Renal cortical epithelial cell (primary cell): ENCODE measurements around the gene PROX2. TPM values are rescaled to one million over a fixed set of nuclear protein-coding genes. Genes with fewer than 3 reads are reported as not detected.

Experiments
- DNase-seq: peaks from one replicate; pipeline ENCODE4 v3.0.0-alpha.2; 2011; ENCODE audit warnings: low read depth
- total RNA-seq: library from RNA; depleted of rRNA; stranded (reverse); fragments of >200 nt; gene quantifications from 2 replicates; pipeline ENCODE4 v1.2.3, GENCODE V29; 2014

The PROX2 gene
- total RNA-seq, 1 donor from 2014 or later = not detected

DNA sequence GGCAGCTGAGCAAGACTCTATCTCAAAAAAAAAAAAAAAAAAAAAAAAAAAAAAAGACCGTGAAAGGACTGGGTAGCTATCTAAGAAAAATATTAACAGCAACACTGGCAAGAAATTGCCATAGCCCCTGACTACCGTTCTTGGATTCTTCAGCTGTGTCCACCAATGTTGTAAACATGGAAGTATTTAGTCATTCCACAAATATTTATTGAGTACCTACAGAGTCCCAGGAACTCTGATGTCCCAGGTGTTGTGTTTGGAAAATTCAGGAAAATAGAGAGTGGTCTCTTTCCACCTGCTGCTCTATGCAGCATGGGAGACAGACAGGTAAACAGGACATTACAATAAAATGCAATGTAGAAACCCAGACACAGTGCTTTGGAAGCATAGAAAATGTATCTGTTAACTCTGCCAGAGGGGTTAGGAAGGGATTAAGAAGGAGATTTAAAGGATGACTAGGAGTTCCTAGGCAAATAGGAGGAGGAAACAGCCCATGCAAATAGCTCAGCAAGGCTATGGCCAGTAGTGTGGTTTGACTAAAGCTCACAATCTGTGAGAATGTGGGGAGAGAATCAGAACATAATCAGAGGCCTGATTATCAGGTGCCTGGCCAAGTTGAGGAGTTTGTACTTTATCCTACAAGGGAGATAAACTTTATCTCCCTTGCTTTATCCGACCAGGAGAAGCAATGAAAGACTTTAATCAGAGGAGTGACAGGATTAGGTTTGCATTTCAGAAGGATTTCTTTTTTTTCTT lies 3.7 kb upstream of the PROX2 start:
- DNase-seq = no peak

DNA sequence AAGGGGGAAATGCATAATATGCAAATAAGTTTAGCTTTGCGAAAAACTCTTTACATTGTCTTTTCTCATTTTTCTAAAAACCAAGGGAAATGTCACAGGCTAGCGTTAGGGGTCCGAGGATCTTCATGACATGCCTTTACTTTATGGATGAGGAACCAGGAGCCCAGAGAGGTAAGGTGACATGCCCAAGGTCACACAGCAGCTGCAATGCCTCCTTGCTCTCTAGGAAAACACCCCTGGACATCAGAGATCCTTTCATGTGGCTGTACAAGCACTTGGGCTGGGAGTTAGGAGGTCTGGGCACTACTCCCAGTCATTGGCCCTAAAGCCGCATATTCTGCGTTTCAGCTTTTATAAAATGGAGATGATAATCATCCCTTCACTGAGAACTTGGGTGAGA lies 741 bp downstream of the PROX2 start:
- no peak for DNase-seq

DNA sequence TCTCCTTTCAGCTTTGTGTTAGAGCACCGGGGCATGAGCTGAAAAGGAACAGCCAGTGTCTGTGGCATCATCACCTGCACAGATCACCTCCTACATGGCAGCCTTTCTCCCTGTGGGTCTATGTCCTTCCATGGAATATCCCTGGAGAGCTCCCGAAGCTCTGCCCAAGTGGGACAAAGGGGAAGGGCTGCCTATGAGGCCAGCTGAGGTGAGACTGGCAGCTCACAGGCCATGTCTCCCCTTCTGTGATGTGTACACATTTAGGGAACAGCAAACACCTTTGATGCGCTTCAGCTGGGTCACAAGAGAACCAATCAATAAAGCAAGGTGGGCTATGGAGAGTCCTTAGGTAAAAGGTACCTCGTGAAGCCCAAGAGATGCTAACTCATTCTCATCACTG lies 4.1 kb downstream of the PROX2 start:
- DNase-seq = no peak

DNA sequence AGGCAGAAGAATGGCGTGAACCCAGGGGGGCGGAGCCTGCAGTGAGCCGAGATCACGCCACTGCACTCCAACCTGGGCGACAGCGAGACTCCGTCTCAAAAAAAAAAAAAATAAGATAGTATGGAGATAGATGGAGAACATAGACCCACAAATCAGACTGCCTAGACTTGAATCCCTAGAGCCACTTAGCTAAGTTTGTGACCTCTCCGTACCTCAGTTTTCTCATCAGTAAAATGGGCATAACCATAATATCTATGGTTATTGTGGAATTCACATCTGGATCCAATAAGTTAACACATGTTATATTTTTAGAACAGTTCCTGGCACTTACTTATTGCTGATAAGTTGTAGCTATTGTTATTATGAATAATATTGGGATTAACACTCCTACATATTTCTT lies 7.2 kb downstream of the PROX2 start:
- no peak for DNase-seq

DNA sequence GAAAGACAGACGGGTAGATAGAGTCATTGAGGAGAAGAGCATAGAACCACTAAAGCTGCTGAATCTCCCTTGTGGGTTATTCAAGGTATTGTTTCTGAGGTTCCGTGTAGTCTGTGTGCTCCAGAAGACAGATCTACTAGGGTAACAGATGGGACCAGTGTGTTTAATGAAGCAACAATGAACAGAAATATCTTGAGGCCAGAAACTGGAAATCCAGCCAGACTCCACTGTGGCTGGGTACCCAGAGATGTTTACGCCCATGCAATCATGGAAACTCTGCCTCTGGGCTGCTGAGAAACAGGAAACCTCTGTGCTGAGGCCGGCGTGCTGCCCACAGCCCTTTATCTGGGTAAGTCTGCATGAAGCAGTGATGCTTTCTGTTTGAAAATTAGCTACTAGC lies 8.3 kb downstream of the PROX2 start:
- DNase-seq = no peak

DNA sequence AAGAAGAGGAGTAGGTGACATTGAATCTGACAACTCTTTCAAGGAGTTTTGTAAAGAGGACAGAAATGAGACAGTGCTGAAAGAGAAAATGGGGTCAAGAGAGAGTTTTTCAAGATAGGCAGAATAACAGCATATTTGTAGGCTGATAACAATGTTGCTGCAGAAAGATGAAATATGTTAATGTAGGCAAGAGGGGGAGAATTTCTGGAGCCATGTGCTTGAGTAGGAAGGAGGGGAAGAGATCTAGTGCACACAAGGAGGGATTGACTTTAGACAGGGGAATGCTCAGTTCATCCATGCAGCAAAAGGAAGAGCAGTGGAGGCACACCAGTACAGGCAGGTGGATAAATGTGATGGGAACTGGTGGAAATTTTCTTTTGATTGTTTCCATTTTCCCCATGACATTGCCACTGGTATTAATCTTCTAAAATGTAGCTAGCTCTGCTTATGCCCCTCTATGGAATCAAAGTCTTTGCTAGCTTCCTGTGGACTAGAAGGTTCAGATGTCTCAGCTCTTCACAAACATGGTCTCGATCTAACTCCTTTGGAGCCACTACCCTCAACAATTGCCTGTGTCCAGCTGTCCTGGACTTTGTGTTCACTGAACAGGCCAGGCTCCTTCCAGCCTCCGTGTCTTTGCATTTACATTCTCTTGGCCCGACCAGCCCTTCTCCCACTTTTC lies 9.1 kb downstream of the PROX2 start:
- DNase-seq = no peak

DNA sequence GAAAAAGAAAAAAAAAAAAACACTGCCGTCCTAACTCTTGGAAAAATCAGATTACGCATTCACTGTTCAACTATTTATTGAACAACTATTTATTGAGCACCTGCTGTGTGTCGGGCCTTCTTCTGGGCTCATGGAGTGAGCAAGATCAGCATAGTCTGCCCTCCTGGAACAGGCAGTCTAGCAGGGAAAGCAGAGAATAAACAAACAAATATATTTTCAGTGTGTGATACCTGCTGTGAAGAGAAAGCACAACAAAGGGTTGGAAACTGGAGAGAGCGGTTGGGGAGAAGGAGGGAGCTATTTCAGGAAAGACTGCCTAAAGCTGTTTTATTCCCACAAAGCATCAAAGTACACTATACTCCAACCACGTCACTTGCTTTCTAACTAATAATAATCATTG lies 10.8 kb downstream of the PROX2 start:
- DNase-seq = no peak

DNA sequence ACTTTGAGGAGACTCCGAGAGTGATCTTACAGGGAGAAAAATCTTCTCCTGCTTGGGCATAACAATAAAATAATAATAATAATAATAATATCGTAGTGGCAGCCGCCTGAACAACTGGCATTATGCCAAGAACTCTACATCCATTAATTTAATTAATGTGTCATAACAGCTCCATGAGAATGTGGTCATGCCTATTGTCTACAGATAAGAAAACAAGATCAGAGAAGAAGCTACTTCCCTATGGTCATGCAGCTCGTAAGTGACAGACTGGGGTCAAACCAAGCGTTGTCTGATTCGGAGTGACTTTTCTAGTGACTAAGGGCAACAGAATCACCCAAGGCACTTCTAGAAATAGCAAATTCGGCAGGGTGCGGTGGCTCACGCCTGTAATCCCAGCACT lies 11.7 kb downstream of the PROX2 start:
- DNase-seq = no peak

DNA sequence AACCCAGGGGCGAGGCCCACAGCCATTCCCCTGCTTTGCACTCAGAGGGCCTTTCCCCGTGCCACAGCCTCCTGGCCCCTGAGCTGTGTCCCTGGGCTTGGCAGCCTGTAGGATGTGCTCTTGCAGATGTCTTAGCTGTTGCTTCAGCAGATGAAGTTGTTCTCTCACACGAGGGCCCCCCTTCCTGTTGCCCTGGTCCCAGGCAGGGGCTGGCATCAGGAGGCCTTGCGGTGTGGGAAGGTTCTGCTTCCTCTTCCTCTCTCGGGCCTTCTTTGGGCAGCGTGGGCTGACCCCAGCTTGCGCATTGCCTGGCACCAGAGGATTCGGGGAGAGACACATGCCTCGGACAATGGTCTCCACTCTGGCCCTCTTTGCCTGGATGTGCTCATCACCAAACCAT lies 12.7 kb downstream of the PROX2 start:
- no peak for DNase-seq

DNA sequence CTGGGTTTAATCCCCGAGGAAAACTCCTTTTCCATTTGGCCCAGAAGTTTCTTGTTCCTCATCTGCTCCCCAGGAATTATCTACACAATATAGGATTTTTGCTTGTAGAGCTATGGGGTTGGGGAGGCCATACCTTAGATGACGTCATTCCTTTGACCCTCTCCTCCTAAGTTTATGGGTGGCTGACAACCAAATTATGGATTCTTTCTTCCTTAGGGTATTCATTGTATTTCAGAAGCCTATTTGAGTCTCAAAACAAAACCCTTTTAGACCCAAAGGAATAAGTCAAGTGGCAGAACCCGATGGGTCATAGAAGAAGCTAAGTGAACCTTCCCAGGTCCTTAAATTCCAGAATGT lies 14.2 kb downstream of the PROX2 start:
- no peak for DNase-seq

DNA sequence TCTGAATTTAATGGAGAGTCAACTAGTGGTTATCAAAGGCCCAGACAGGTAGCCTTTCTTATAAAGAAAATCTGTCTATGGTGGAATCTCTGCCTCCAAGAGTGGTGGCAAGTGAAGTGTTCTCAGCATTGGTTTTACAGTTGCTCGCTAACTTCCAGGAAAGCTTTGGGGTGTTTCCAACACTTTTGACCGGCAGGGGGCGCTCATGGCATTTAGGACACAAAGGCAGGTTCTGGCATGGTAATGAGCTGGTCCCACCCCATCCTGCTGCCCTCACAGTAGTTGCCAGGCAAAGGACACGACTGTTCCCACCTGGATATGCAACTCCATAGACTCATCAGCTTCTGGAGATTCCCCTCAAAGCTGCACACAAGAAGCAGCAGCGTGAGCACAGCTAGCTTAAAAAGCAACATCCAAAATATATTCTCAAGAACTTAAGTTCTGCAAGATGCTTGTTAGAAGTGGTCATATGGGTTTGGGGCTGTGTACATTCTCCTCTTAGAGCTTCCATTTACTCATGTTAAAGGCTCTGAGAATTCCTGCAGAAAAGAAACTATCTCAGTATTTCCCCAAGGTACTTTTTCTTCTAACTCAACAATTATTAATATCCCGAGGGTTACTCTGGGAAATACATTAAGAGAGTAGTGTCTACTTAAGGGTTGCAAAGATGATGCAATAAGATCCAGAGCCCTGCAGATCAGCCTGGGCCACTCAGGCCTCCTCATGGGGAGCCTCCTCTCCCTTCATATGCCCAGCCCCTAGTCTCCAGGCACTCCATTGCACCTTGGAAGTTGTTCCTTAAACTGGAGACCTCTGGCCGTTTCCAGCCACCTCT lies 14.8 kb downstream of the PROX2 start:
- peak; percentile 66 for DNase-seq

DNA sequence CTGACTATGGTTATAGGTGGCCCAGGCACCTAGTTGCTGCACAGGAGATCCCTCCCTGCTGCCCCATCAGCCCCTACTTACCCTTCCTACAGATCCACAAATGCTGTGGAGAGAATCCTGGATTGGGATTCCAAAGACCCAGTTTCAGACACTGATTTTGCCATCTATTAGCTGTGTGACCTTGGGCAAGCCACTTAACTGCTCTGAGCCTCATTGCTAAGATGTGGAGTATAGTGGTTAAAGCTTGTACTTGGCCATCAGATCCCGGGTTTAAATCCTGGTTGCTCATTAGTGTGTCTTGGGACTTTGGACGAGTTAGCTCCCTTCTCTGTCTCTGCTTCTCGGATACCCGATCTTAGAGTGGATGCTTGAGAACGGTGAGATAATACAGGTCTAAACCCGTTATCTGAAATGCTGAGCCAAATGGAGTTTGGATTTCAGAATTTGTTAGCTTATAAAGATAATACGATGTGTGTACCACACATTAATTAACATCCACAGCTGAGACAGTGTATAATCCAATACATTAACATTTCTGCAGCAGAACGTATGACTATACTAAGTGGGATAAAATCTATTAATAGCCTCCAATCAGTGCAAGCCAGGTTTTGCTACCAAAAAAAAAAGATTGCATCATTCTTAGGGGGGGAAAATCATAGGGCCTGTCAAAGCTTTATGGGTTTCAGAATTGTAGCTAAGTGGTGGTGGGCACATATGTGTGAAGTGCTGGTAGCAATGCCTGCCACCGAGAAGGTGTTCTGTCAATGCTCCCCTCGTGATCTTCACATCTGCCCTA lies 16.0 kb downstream of the PROX2 start:
- no peak for DNase-seq

DNA sequence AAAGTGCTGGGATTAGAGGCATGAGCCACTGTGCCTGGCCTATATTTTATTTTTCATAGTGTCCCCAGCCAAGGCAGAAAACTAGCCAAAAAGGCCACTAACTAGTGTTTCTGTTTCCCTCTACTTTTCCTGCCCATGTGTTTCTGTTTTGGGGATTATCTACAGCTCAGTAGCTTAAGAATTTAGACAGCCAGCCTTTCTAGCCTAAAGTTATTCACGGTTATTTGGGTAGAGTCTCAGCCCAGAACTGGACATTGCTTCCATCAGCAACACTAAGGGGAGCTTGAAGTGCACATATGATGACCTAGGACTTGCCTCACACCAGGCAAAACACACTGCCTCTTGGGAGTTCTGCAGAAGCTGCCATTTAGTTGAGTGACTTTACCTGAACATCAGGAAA lies 17.9 kb downstream of the PROX2 start:
- no peak for DNase-seq

DNA sequence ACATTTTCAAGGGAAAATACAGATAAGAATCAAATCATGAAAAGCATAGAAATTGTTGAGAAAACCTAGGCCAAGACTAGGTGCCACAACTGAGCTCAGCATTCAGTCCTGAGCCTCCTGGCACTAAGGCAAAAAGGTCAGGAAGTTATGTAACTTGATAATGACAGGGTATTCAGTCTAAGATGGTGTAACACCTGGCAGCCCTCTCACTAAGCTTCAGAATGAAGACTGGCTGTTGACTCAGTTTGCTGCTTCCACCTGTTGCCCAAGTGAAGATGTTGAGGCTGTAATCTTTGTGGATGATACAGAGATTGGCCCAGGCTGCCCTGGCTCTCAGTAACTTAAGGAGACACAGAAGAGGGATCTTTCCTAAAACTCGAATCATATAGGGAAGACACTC lies 19.6 kb downstream of the PROX2 start:
- DNase-seq = no peak

DNA sequence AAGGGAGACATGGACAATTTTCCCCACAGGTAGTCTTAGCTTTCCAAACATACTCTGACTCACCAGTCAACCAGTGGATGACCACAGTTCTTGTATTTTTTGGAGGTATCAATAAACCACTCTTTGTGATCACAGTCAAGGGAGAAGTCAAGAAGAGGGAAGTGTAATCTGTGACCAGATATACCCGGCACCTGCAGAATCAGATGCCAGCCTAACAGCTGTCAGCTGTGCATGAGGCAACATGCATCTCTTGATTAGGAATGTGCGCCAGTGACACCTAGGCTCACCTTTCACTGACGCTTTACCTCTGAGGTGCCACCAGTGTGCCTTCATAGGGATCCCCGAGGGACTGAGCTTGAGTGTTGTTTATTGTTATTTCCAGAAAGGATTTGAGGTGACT lies 20.0 kb downstream of the PROX2 start:
- DNase-seq = no peak

DNA sequence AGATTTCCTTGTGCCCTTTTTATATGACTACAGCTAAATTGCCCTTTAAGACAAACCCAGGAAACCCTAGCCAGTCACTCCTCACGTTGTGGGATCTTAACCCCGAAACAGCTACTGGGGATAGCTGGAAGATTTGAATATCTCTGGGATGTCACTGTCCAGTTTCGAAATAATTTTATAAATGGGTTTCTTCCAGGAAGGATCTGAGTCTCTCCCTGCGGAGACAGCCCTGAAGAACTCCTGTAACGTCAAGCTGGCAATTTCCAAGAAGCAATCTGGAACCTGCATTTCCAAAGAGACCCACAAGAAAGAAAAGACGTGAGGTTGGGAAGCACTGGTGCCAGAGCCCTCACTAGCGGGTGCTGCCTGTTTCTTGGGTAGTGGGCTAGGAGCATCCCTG lies 20.9 kb downstream of the PROX2 start:
- DNase-seq = no peak

DNA sequence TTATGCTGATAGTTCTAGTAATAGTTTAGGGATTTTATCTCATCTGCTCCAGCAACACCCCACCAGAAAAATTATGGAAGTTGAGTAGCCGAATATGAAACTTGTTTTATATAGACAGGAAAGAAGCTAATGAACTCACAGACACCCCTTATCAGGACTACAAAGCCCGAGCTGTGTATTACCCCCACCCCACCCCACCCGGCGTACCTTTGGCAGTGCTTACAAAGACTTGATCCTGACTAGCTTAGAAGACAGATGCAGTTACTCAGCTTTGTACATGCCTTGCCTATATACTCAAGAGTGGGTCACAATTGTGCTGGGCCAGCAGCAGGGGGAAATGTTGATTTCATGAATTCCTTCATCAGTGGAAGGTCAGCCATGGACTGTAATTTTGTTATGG lies 22.4 kb downstream of the PROX2 start:
- DNase-seq = no peak

DNA sequence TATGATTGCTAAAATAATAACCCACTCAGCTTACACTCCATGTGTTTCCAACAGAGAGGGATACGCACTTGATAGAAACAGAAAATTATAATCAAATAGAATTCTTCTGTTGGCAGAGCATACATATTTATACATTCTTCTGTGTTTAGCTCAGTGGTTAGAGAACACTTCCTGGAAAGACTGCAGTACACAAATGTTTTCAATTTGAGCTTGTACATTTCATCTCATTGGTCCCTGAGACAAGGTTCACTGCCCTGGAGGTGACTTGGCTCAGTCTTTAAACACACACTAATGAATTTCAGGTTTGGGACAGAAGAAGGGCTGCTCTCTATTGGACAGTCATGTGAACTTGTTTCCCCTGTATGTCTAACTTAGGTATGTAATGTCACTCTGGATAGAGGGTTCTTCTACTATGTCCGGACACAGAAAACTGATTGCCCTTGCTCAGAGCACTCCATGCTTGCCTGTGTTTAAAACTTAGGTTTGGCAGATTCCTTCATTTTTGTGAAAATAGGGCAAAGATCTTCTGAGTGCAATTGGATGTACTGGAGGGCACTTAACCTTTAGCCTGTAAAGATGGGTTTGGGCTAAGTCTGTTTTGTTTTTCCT lies 22.9 kb downstream of the PROX2 start:
- peak; percentile 81 for DNase-seq

DNA sequence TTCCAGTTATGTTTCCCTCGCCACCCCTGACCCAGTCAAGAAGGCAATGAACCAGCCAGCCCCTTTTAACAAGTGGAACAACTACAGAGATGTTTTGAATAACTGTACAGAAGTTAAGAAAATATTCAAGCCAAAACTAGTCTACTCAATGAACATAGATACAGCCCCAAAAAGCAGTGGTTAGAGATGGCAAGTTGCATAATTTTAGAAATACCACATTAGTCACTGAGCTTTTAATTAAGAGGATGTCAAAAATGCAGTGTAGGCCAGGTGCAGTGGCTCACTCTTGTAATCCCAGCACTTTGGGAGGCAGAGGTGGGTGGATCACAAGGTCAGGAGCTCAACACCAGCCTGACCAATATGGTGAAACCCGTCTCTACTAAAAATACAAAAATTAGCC lies 27.2 kb downstream of the PROX2 start:
- no peak for DNase-seq

DNA sequence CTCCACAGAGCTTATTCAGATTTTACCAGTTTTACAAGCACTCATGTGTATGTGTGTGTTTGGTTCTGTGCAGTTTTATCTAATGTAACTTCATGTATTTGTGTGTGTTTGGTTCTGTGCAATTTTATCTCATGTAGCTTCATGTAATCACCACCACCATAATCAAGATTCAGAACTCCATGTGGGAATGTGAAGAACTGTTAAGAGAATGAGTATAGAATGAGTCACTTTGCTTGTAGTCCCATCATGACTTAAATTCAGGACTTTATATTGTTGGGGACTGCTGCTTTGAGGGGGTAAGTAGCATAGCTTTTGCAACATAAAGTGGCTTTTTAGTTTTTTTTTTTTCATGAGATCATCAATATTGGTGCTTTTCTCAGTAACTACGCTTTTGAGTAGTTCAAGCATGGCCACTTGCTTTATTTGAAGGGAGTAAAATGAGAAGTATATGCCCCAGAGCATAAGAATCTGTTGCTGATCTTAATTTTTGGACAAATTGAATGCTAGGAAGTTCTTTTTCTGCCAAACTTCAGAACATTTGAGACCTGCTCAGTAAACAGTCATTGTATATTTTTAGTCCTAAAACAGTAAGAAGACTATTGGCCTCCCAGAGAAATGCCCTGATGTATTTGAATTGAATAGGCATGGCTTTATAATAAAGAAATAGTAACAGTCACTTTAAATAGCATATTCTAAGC lies 28.8 kb downstream of the PROX2 start:
- DNase-seq = peak; percentile 56

DNA sequence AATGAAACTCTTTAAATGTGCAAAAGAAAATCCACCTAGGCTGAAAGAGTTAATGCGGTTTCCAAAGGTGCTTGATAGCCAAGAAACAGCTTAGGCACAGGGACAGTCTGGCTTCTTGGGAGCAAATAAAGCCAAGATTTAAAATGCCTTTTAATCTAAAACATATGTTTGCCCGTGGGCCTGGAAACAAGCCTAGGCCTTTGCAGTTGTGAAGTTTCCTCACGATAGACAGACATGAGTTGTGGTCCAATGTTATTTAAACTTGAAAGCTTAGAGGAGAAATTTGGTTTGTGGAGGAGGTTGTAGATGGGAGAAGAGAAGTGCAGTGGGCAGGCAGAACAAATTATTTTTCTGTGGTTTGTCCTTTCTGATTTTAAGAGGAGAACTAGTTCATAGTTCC lies 29.8 kb downstream of the PROX2 start:
- no peak for DNase-seq
